CD14-positive monocyte (primary cell): ENCODE measurements around the gene TMEM30B. TPM values are rescaled to one million over a fixed set of nuclear protein-coding genes. Genes with fewer than 3 reads are reported as not detected.

Source experiments
- DNase-seq, 3 donors: peaks; one replicate each; pipeline ENCODE4 v3.0.0-alpha.2; 2011 to 2022
- H2AFZ ChIP-seq: 2 replicates; pipeline ENCODE4 v1.6.0; 2012; ENCODE audit warnings: mild to moderate bottlenecking, low read depth, low read length, inconsistent platforms; ENCODE audit not compliant: insufficient read depth, poor library complexity, severe bottlenecking
- H3K27ac ChIP-seq, 2 donors: 1 replicate in 1 of 2; 2 replicates in 1 of 2; pipeline ENCODE4 v1.5.1; 2012 to 2013; ENCODE audit warnings: low read length in 2 of 2, control low read depth in 1 of 2, inconsistent platforms in 1 of 2, low read depth in 1 of 2, mild to moderate bottlenecking in 1 of 2
- H3K27me3 ChIP-seq, 2 donors: one replicate each; pipeline versions ENCODE4 v1.6.0 to v1.6.1; 2011 to 2013; ENCODE audit warnings: low read length in 2 of 2; ENCODE audit not compliant: control insufficient read depth in 2 of 2, insufficient read depth in 2 of 2
- H3K36me3 ChIP-seq, 2 donors: replicated peaks in 1 of 2; 1 replicate in 1 of 2; 2 replicates in 1 of 2; pipeline versions ENCODE4 v1.5.1 to v1.6.1; 2012 to 2013; ENCODE audit warnings: low read length in 2 of 2, control low read depth in 1 of 2, inconsistent platforms in 1 of 2, mild to moderate bottlenecking in 1 of 2; ENCODE audit not compliant: insufficient read depth in 2 of 2, control insufficient read depth in 1 of 2
- H3K4me1 ChIP-seq, 2 donors: 1 replicate in 1 of 2; 2 replicates in 1 of 2; pipeline versions ENCODE4 v1.5.1 to v1.6.1; 2012 to 2013; ENCODE audit warnings: low read length in 2 of 2, control low read depth in 1 of 2, inconsistent platforms in 1 of 2, mild to moderate bottlenecking in 1 of 2, moderate library complexity in 1 of 2; ENCODE audit not compliant: insufficient read depth in 2 of 2, control insufficient read depth in 1 of 2
- H3K4me2 ChIP-seq: replicated peaks from 2 replicates; pipeline ENCODE3; 2012; ENCODE audit warnings: low read length, moderate library complexity, mild to moderate bottlenecking; ENCODE audit not compliant: poor library complexity, severe bottlenecking; ENCODE audit errors: extremely low read depth
- H3K4me3 ChIP-seq, 3 experiments: fragments of 200-600 bp in 1 of 3; sonication (generic) in 1 of 3; replicated peaks in 1 of 3; 1 replicate in 2 of 3; 2 replicates in 1 of 3; pipeline ENCODE4 v1.5.1; 2011 to 2013; ENCODE audit warnings: low read length in 3 of 3, mild to moderate bottlenecking in 3 of 3, control low read depth in 2 of 3, low read depth in 2 of 3, inconsistent platforms in 1 of 3, moderate library complexity in 1 of 3
- H3K79me2 ChIP-seq: 2 replicates; pipeline ENCODE4 v1.6.0; 2012; ENCODE audit warnings: mild to moderate bottlenecking, control low read depth, inconsistent platforms, low read length, moderate library complexity; ENCODE audit not compliant: insufficient read depth
- H3K9ac ChIP-seq: 2 replicates; pipeline ENCODE4 v1.6.0; 2017; ENCODE audit warnings: low read length, mild to moderate bottlenecking; ENCODE audit not compliant: insufficient read depth, poor library complexity, severe bottlenecking
- H3K9me3 ChIP-seq, 2 donors: replicated peaks in 1 of 2; 1 replicate in 1 of 2; 2 replicates in 1 of 2; pipeline versions ENCODE4 v1.5.1 to v1.6.1; 2012 to 2013; ENCODE audit warnings: low read length in 2 of 2, control low read depth in 1 of 2; ENCODE audit not compliant: control insufficient read depth in 1 of 2, insufficient read depth in 1 of 2
- H4K20me1 ChIP-seq: 2 replicates; pipeline ENCODE4 v1.6.0; 2012; ENCODE audit warnings: mild to moderate bottlenecking, low read length, control low read depth, moderate library complexity; ENCODE audit not compliant: insufficient read depth
- H3K27ac Mint-ChIP-seq, 7 donors: one replicate each; pipeline ENCODE4 v1.8.0; 2020; ENCODE audit warnings: mild to moderate bottlenecking in 7 of 7, mixed read lengths in 7 of 7, moderate library complexity in 6 of 7, inconsistent platforms in 2 of 7
- H3K27me3 Mint-ChIP-seq, 3 donors: one replicate each; pipeline ENCODE4 v1.8.0; 2021 to 2022; ENCODE audit warnings: low read depth in 3 of 3, mild to moderate bottlenecking in 3 of 3, mixed read lengths in 3 of 3, moderate library complexity in 3 of 3, inconsistent platforms in 1 of 3
- H3K36me3 Mint-ChIP-seq, 2 donors: one replicate each; pipeline ENCODE4 v1.8.0; 2020; ENCODE audit warnings: mixed read lengths in 2 of 2, inconsistent platforms in 1 of 2, mild to moderate bottlenecking in 1 of 2
- H3K4me1 Mint-ChIP-seq: one replicate; pipeline ENCODE4 v1.8.0; 2020; ENCODE audit warnings: mild to moderate bottlenecking, mixed read lengths
- H3K4me3 Mint-ChIP-seq, 2 donors: one replicate each; pipeline ENCODE4 v1.8.0; 2020; ENCODE audit warnings: mild to moderate bottlenecking in 2 of 2, mixed read lengths in 2 of 2, moderate library complexity in 1 of 2
- H3K9me3 Mint-ChIP-seq, 7 donors: one replicate each; pipeline ENCODE4 v1.8.0; 2020 to 2022; ENCODE audit warnings: mixed read lengths in 7 of 7, mild to moderate bottlenecking in 6 of 7, moderate library complexity in 6 of 7, inconsistent platforms in 2 of 7
- CTCF ChIP-seq: fragments of 200-600 bp; IDR thresholded peaks from one replicate; pipeline ENCODE4 v1.8.0; 2022; ENCODE audit warnings: antibody characterized with exemption, mild to moderate bottlenecking
- WGBS: methylation state at CpG from one replicate; pipeline ENCODE4 v1.1.5; 2013; ENCODE audit warnings: missing lambda C conversion rate; ENCODE audit not compliant: insufficient coverage; 5-methylcytosine and 5-hydroxymethylcytosine counted together
- intact Hi-C, 2 donors: fragments of 100-400 bp; cut with micrococcal nuclease; formaldehyde crosslinking; loops; one replicate each; pipeline versions ENCODE4 v1.15.0 to v1.15.1; 2023
- polyA plus RNA-seq, 3 donors: library from polyadenylated mRNA; depleted of rRNA in 1 of 3; unstranded in 2 of 3; stranded (reverse) in 1 of 3; fragments of 300-500 nt in 2 of 3; fragments of >200 nt in 1 of 3; fragmentation: Illumina TruSeq in 2 of 3; gene quantifications; 1 replicate in 2 of 3; 2 replicates in 1 of 3; pipeline ENCODE4 v1.2.3, GENCODE V29; 2012 to 2021

The TMEM30B gene
- polyA plus RNA-seq, 3 donors: not detected

- Mint-ChIP-seq H3K4me3 (no peak overlapping the region), H3K9me3 (peaks cover 2 to 11% (median 6%) of the 10 kb centered on the region in 7 donors), H3K4me1 (no peaks in the 10 kb centered on the region), H3K36me3 (no peaks in the 10 kb centered on the region), H3K27me3 (peaks cover 2 to 23% (median 20%) of the 10 kb centered on the region in 3 donors), H3K27ac (no peak overlapping the region)
- H3K27me3 ChIP-seq: no peaks in the 10 kb centered on the region
- H3K36me3 ChIP-seq: no peaks in the 10 kb centered on the region
- peaks cover 1 to 3% of the 10 kb centered on the region in 2 donors for H3K9me3 ChIP-seq
- DNase-seq: no peak
- no peaks in the 10 kb centered on the region for H3K4me1 ChIP-seq
- H4K20me1 ChIP-seq: no peaks in the 10 kb centered on the region
- intact Hi-C loops: no loop called here
- no peak overlapping the region for H3K27ac ChIP-seq
- no peak overlapping the region for H2AFZ ChIP-seq
- H3K4me3 ChIP-seq: no peak overlapping the region
- H3K9ac ChIP-seq: no peak overlapping the region
- no peak overlapping the region for H3K4me2 ChIP-seq
- H3K79me2 ChIP-seq: no peaks in the 10 kb centered on the region
- no peak for TF ChIP-seq CTCF
- 100% methylated on average over 2 of the region's 4 CpGs for WGBS
These were observed 34.4 kb downstream of the TMEM30B start for GRCh38 chr14:61246721-61247120.

GRCh38 chr14:61244009-61244408 is 37.1 kb downstream of the TMEM30B start:
- Mint-ChIP-seq H3K27ac (no peak overlapping the region), H3K4me3 (no peak overlapping the region), H3K4me1 (no peaks in the 10 kb centered on the region), H3K36me3 (no peaks in the 10 kb centered on the region), H3K9me3 (peaks cover 15 to 35% (median 30%) of the 10 kb centered on the region in 7 donors), H3K27me3 (peaks cover 2 to 23% (median 19%) of the 10 kb centered on the region in 3 donors)
- intact Hi-C loops: no loop called here
- no peaks in the 10 kb centered on the region for H3K79me2 ChIP-seq
- no peaks in the 10 kb centered on the region for H3K27me3 ChIP-seq
- peaks cover 20 to 27% of the 10 kb centered on the region in 2 donors for H3K9me3 ChIP-seq
- no peaks in the 10 kb centered on the region for H4K20me1 ChIP-seq
- no peaks in the 10 kb centered on the region for H3K36me3 ChIP-seq
- WGBS: 75% methylated on average over 5 of the region's 9 CpGs
- no peak overlapping the region for H3K4me2 ChIP-seq
- no peak for DNase-seq
- H2AFZ ChIP-seq: no peak overlapping the region
- H3K9ac ChIP-seq: no peak overlapping the region
- no peaks in the 10 kb centered on the region for H3K4me1 ChIP-seq
- H3K4me3 ChIP-seq: no peak overlapping the region
- no peak overlapping the region for H3K27ac ChIP-seq
- no peak for TF ChIP-seq CTCF
